Effector memory CD8-positive, alpha-beta T cell (primary cell): Measurements from ENCODE around the gene HOXB2.

Experiments used
- ATAC-seq: fragments of 150-1000 bp; cut with Tn5 transposase; replicated peaks from 2 replicates; pipeline ENCODE4 v1.10.0; 2021; ENCODE audit warnings: mild to moderate bottlenecking, moderate library complexity
- DNase-seq, 3 experiments: peaks; one replicate each; pipeline ENCODE4 v3.0.0; 2021
- H3K27ac Mint-ChIP-seq, 2 donors: one replicate each; pipeline ENCODE4 v1.8.0; 2022; ENCODE audit warnings: mild to moderate bottlenecking in 2 of 2, mixed read lengths in 2 of 2, moderate library complexity in 2 of 2
- H3K27me3 Mint-ChIP-seq, 2 donors: one replicate each; pipeline ENCODE4 v1.8.0; 2022; ENCODE audit warnings: mixed read lengths in 2 of 2
- H3K36me3 Mint-ChIP-seq: one replicate; pipeline ENCODE4 v1.8.0; 2022; ENCODE audit warnings: mild to moderate bottlenecking, moderate library complexity, mixed read lengths; ENCODE audit not compliant: insufficient read depth
- H3K4me1 Mint-ChIP-seq, 2 donors: one replicate each; pipeline ENCODE4 v1.8.0; 2022; ENCODE audit warnings: low read depth in 2 of 2, mixed read lengths in 2 of 2
- H3K4me3 Mint-ChIP-seq, 2 donors: one replicate each; pipeline ENCODE4 v1.8.0; 2022; ENCODE audit warnings: mild to moderate bottlenecking in 2 of 2, mixed read lengths in 2 of 2, moderate library complexity in 2 of 2
- H3K9me3 Mint-ChIP-seq, 2 donors: one replicate each; pipeline ENCODE4 v1.8.0; 2022; ENCODE audit warnings: mixed read lengths in 2 of 2

Gene HOXB2

GRCh38 chr17:48528153-48528935 is 16.6 kb downstream of the HOXB2 start:
- Mint-ChIP-seq H3K27ac (no peak overlapping the region), H3K4me1 (no peaks in the 10 kb centered on the region), H3K9me3 (no peaks in the 10 kb centered on the region), H3K27me3 (peaks cover 26 to 49% of the 10 kb centered on the region in 2 donors), H3K4me3 (no peak overlapping the region), H3K36me3 (no peaks in the 10 kb centered on the region)
- no peak for ATAC-seq
- DNase-seq = no peak

DNA sequence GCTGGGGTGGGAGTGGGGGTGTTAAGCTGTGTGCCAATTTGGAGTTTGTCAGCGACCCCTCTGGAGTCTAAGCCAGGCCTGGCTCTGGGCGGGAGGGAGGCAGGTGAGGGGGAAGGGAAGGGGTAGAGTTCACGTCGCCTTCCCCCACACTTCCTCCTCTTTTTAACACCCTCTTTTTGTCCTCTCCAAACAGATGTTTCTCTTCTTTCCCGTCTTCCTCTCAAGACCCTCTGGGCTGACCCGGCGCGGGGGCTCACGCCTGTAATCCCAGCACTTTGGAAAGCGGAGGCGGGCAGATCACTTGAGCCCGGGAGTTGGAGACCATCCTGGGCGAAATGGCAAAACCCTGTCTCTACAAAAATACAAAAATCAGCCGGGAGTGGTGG is 17.4 kb downstream of the HOXB2 start:
- no peak for ATAC-seq

DNA sequence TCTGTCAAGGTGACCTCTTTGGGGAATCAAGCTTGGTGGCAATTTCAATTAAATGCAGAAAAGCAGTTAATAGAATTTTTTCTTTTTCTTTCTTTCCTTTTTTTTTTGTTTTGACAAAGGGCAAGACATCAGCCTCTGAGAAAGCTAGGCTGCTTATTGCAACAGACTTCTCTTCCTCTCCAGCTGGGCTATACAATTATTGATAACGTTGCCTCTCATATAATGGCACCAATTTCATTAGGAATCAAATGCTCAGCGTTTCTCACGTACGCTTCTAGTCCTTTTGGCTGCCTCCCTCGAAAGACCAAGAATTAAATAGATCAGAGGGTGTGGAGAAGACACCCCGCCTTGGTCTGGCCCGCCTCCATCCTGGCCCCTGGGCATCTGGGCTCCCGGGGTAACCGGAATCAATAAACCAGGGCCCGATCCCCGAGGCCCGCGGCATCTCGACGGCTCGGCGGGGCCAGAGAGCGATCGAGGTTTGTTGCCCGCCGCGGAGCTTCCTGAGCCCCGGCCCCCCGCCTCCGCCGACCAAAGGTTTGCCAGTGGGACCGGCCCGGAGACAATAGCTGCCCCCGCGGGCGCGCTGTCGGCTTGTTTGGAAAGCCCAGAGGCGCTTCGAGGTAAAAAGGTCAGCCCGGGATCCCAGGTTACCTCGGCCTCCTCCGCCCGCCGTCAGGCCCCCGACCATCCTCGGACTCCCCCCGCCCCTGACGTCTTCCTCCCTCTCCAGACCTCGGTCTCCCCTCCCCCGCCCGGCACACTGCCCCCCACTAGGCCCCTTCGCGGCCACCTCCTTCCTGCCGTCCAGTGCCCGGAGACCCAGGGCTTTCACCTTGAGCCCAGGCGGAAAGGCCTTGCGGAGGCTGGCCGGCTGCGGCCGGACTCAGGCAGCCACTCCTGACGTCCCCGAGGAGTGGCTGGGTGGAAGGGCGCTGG is 18.0 kb downstream of the HOXB2 start:
- Mint-ChIP-seq H3K27ac (no peak overlapping the region), H3K36me3 (no peaks in the 10 kb centered on the region), H3K9me3 (no peaks in the 10 kb centered on the region), H3K4me1 (no peaks in the 10 kb centered on the region), H3K4me3 (no peak overlapping the region), H3K27me3 (peaks cover 34 to 64% of the 10 kb centered on the region in 2 donors)
- DNase-seq (no peak), ATAC-seq (no peak)

More for the DNA sequence above, 17.4 kb downstream of the HOXB2 start:
- Mint-ChIP-seq H3K9me3 (no peaks in the 10 kb centered on the region), H3K4me3 (peak overlapping the region in 1 of 2 donors; percentile 21), H3K36me3 (no peaks in the 10 kb centered on the region), H3K27ac (no peak overlapping the region), H3K27me3 (peaks cover 34 to 57% of the 10 kb centered on the region in 2 donors), H3K4me1 (no peaks in the 10 kb centered on the region)
- no peak for DNase-seq

DNA sequence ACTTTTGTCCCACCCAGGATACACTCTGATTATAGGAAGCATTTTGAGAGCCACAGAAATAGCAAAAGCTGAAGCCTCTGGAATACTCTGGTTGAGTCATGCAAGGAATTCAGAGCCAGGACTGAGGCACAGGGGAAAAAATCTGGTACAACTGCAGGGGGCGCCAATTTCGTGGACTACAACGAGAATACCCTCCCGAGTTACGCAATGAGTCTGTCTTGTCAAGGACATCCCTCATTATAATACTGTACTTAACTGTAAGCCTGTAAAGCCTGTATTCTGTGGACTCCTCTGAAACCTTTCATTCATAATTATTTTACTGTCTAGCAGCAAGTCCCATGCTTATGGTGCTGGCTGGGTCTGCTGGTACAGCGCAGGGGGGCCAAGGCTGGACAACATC is 21.9 kb downstream of the HOXB2 start:
- Mint-ChIP-seq H3K36me3 (no peaks in the 10 kb centered on the region), H3K27ac (no peak overlapping the region), H3K4me1 (no peaks in the 10 kb centered on the region), H3K4me3 (no peak overlapping the region), H3K9me3 (no peaks in the 10 kb centered on the region), H3K27me3 (peaks cover 34 to 78% of the 10 kb centered on the region in 2 donors)
- DNase-seq (no peak), ATAC-seq (no peak)

- ATAC-seq (no peak), DNase-seq (no peak)
- Mint-ChIP-seq H3K27ac (no peak overlapping the region), H3K27me3 (peaks cover 34 to 86% of the 10 kb centered on the region in 2 donors), H3K4me3 (no peak overlapping the region), H3K4me1 (no peaks in the 10 kb centered on the region), H3K36me3 (no peaks in the 10 kb centered on the region), H3K9me3 (no peaks in the 10 kb centered on the region)
These were observed 22.8 kb downstream of the HOXB2 start for GRCh38 chr17:48522031-48522653.

DNA sequence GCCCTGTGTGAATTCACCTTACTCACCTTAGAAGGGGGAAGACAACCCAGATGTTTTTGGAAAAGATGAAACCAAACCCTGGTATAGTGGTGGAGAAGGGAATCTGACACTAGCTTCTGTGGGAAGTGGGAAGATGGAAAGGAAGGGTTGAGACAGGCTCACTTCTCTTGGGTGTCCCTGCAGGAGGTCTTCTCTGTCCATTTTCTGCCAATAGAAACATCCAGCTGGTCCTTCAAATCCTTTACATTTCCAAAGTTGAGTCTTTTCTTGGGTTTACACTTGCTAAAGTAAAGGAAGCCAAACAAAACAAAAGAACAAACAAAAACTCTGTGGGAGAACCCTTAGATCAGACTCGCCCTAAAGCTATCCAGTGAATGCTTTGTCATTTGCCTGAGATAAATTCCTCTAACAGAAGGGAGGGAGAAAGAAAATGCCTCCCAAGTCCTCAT is 24.3 kb downstream of the HOXB2 start:
- no peaks in the 10 kb centered on the region for H3K4me1 Mint-ChIP-seq
- no peak overlapping the region for H3K4me3 Mint-ChIP-seq
- H3K27ac Mint-ChIP-seq = no peak overlapping the region
- DNase-seq (no peak), ATAC-seq (no peak)
- peaks cover 25 to 80% of the 10 kb centered on the region in 2 donors for H3K27me3 Mint-ChIP-seq
- no peaks in the 10 kb centered on the region for H3K9me3 Mint-ChIP-seq
- H3K36me3 Mint-ChIP-seq = no peaks in the 10 kb centered on the region

- no peak overlapping the region for H3K4me3 Mint-ChIP-seq
- no peak overlapping the region for H3K27ac Mint-ChIP-seq
- peaks cover 25 to 80% of the 10 kb centered on the region in 2 donors for H3K27me3 Mint-ChIP-seq
- H3K36me3 Mint-ChIP-seq = peaks cover 3% of the 10 kb centered on the region
- DNase-seq = no peak
- H3K9me3 Mint-ChIP-seq = no peaks in the 10 kb centered on the region
- no peak for ATAC-seq
- H3K4me1 Mint-ChIP-seq = no peaks in the 10 kb centered on the region
These were observed 25.5 kb downstream of the HOXB2 start for GRCh38 chr17:48519427-48519826.

GRCh38 chr17:48517478-48517877 is 27.4 kb downstream of the HOXB2 start:
- Mint-ChIP-seq H3K9me3 (no peaks in the 10 kb centered on the region), H3K4me3 (no peak overlapping the region), H3K36me3 (peaks cover 3% of the 10 kb centered on the region), H3K27me3 (peaks cover 13 to 80% of the 10 kb centered on the region in 2 donors), H3K27ac (no peak overlapping the region), H3K4me1 (peaks cover 6 to 11% of the 10 kb centered on the region in 2 donors)
- ATAC-seq = no peak
- DNase-seq = no peak

DNA sequence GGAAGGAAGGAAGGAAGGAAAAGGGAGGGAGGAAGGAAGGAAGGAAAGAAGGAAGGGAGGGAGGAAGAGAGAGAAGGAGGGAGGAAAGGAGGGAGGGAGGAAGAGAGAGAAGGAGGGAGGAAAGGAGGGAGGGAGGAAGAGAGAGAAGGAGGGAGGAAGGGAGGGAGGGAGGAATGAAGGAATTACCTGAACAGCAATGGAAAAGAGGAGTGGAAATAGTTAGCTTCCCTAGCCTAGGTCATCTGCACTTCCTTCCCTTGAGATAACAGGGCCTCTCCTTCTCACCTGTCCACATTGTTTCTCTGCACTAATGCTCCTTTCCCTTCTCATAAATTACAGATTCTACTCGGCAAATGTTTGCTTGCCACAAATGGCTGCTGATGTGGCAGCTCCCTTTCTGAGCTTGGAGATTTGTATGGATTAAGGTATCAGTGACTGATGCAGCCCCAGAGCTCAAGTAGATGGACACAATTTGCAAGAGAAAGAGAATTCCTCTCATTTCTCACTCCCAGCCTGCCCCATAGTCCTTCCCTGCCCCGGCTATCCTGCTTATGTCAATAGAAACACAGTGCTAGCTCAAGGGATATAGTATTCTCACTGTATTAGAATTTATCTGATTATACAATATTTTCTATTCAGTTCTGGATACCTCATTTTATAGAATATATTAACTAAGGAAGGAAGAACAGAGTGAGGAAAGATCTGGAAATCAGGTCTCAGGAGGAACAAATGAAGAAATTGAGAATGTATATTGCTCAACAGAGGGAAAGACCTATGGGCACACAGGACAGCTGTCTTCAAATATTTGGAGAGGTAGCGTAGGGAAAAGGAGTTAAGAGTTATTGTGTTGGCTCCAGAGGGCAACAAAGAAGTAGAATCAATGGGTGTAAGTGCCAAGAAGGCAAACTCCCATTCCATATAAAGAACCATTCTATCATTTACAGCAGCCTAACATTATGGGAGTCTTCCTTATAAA is 28.7 kb downstream of the HOXB2 start:
- ATAC-seq = no peak
- DNase-seq = no peak
- Mint-ChIP-seq H3K4me3 (no peak overlapping the region), H3K36me3 (peaks cover 3% of the 10 kb centered on the region), H3K4me1 (peaks cover 6 to 11% of the 10 kb centered on the region in 2 donors), H3K9me3 (no peaks in the 10 kb centered on the region), H3K27me3 (peaks cover 13 to 78% of the 10 kb centered on the region in 2 donors), H3K27ac (no peak overlapping the region)

- Mint-ChIP-seq H3K27me3 (peaks cover 13 to 64% of the 10 kb centered on the region in 2 donors), H3K36me3 (peaks cover 3% of the 10 kb centered on the region), H3K4me3 (no peak overlapping the region), H3K4me1 (peaks cover 13 to 19% of the 10 kb centered on the region in 2 donors), H3K27ac (no peak overlapping the region), H3K9me3 (no peaks in the 10 kb centered on the region)
- DNase-seq = no peak
- ATAC-seq = no peak
These were observed 30.4 kb downstream of the HOXB2 start for GRCh38 chr17:48514477-48514876.

GRCh38 chr17:48513666-48514455 is 31.0 kb downstream of the HOXB2 start:
- ATAC-seq = no peak
- no peaks in the 10 kb centered on the region for H3K9me3 Mint-ChIP-seq
- peaks cover 13 to 60% of the 10 kb centered on the region in 2 donors for H3K27me3 Mint-ChIP-seq
- H3K36me3 Mint-ChIP-seq = peaks cover 3% of the 10 kb centered on the region
- peaks cover 13 to 19% of the 10 kb centered on the region in 2 donors for H3K4me1 Mint-ChIP-seq
- H3K4me3 Mint-ChIP-seq = no peak overlapping the region
- no peak overlapping the region for H3K27ac Mint-ChIP-seq
- no peak for DNase-seq

- H3K36me3 Mint-ChIP-seq = peaks cover 3% of the 10 kb centered on the region
- DNase-seq (no peak), ATAC-seq (no peak)
- peaks cover 13 to 19% of the 10 kb centered on the region in 2 donors for H3K4me1 Mint-ChIP-seq
- H3K4me3 Mint-ChIP-seq = peak overlapping the region; percentile 53 to 61
- peak overlapping the region in 1 of 2 donors; percentile 57 for H3K27ac Mint-ChIP-seq
- peaks cover 13 to 67% of the 10 kb centered on the region in 2 donors for H3K27me3 Mint-ChIP-seq
- no peaks in the 10 kb centered on the region for H3K9me3 Mint-ChIP-seq
These were observed 31.8 kb downstream of the HOXB2 start for GRCh38 chr17:48513097-48513496.
